SK-N-SH (cell line): ENCODE results near the gene GLA. TPM values are rescaled to one million over a fixed set of nuclear protein-coding genes. Genes with fewer than 3 reads are reported as not detected.

Source experiments
- CTCF ChIA-PET: fragments of 300-600, 350-600 bp; formaldehyde crosslinking; extraction: SDS; loops from one replicate; lab custom pipeline; 2021; lab: Yijun Ruan, JAX
- POLR2A ChIA-PET: fragments of 350-600 bp; sonication (Branson Sonifier 250); formaldehyde crosslinking; extraction: SDS; loops from one replicate; lab custom pipeline; 2020; ENCODE audit warnings: antibody characterized with exemption, inconsistent platforms; lab: Yijun Ruan, JAX
- DNase-seq: peaks from one replicate; pipeline ENCODE4 v3.0.0; 2012
- H2AFZ ChIP-seq: fragments of 200-600 bp; sonication (generic); 2 replicates; pipeline ENCODE4 v1.8.1; 2016; ENCODE audit warnings: antibody characterized with exemption, mild to moderate bottlenecking, low read depth
- H3F3A ChIP-seq: fragments of 200-600 bp; sonication (generic); replicated peaks from 2 replicates; pipeline ENCODE3; 2016; ENCODE audit warnings: antibody characterized with exemption, mild to moderate bottlenecking; ENCODE audit not compliant: insufficient read depth
- H3K27ac ChIP-seq, 2 experiments: fragments of 200-500 bp in 1 of 2; fragments of 200-600 bp in 1 of 2; sonication (Bioruptor generic) in 1 of 2; sonication (generic), shearing (Covaris generic) in 1 of 2; 2 replicates each; pipeline versions ENCODE4 v1.5.1 to v1.6.1; 2014 to 2016; ENCODE audit warnings: low read depth in 2 of 2, inconsistent platforms in 1 of 2, low read length in 1 of 2, mild to moderate bottlenecking in 1 of 2, mixed read lengths in 1 of 2
- H3K27me3 ChIP-seq: fragments of 200-600 bp; sonication (generic), shearing (Covaris generic); 2 replicates; pipeline ENCODE4 v1.6.1; 2016; ENCODE audit warnings: mixed run types; ENCODE audit not compliant: insufficient read depth
- H3K36me3 ChIP-seq, 2 experiments: fragments of 200-500 bp in 1 of 2; fragments of 200-600 bp in 1 of 2; sonication (Bioruptor generic) in 1 of 2; sonication (generic) in 1 of 2; replicated peaks in 1 of 2; 2 replicates each; pipeline versions ENCODE3 to v1.5.1; 2014 to 2016; ENCODE audit warnings: low read length in 1 of 2, mild to moderate bottlenecking in 1 of 2; ENCODE audit not compliant: insufficient read depth in 2 of 2, control insufficient read depth in 1 of 2
- H3K4me1 ChIP-seq, 2 experiments: fragments of 200-500 bp in 1 of 2; fragments of 200-600 bp in 1 of 2; sonication (Bioruptor generic) in 1 of 2; sonication (generic), shearing (Covaris generic) in 1 of 2; 2 replicates each; pipeline versions ENCODE4 v1.5.1 to v1.6.1; 2014 to 2016; ENCODE audit warnings: low read depth in 1 of 2, low read length in 1 of 2, mixed run types in 1 of 2; ENCODE audit not compliant: insufficient read depth in 2 of 2, control insufficient read depth in 1 of 2
- H3K4me2 ChIP-seq: fragments of 200-600 bp; sonication (generic), shearing (Covaris generic); 2 replicates; pipeline ENCODE4 v1.6.1; 2017; ENCODE audit warnings: mixed run types
- H3K4me3 ChIP-seq, 2 experiments: fragments of 200-500 bp in 1 of 2; fragments of 200-600 bp in 1 of 2; sonication (Bioruptor generic) in 1 of 2; sonication (generic), shearing (Covaris generic) in 1 of 2; 2 replicates each; pipeline versions ENCODE4 v1.5.1 to v1.8.1; 2014 to 2016; ENCODE audit warnings: low read depth in 2 of 2, inconsistent platforms in 1 of 2, low read length in 1 of 2, mild to moderate bottlenecking in 1 of 2, mixed read lengths in 1 of 2, moderate library complexity in 1 of 2
- H3K79me2 ChIP-seq: fragments of 200-600 bp; sonication (generic); 2 replicates; pipeline ENCODE4 v1.8.1; 2017; ENCODE audit warnings: mild to moderate bottlenecking; ENCODE audit not compliant: insufficient read depth
- H3K9ac ChIP-seq: fragments of 200-600 bp; sonication (generic); 2 replicates; pipeline ENCODE4 v1.6.1; 2017; ENCODE audit warnings: mixed run types
- H3K9me2 ChIP-seq: fragments of 200-600 bp; sonication (generic); 2 replicates; pipeline ENCODE4 v1.6.1; 2017; ENCODE audit warnings: mixed run types
- H3K9me3 ChIP-seq: fragments of 200-600 bp; sonication (generic); 2 replicates; pipeline ENCODE4 v1.6.1; 2017; ENCODE audit warnings: mixed run types, mild to moderate bottlenecking, moderate library complexity
- H4K20me1 ChIP-seq: fragments of 200-600 bp; sonication (generic); 2 replicates; pipeline ENCODE4 v1.6.1; 2017; ENCODE audit warnings: mild to moderate bottlenecking, mixed run types; ENCODE audit not compliant: insufficient read depth
- CHD2 ChIP-seq: fragments of 150-350 bp; IDR thresholded peaks from 2 replicates; pipeline ENCODE4 v1.6.1; 2018; ENCODE audit warnings: low read length; ENCODE audit not compliant: partially characterized antibody
- EP300 ChIP-seq, 2 experiments: IDR thresholded peaks; 2 replicates each; pipeline versions ENCODE4 v1.4.0 to v1.6.1; 2012; ENCODE audit warnings: borderline replicate concordance in 1 of 2, low read depth in 1 of 2, low read length in 1 of 2
- EZH2phosphoT487 ChIP-seq: fragments of 200-600 bp; sonication (generic); IDR thresholded peaks from 2 replicates; pipeline ENCODE4 v1.6.1; 2017; ENCODE audit warnings: low read depth, mixed run types, mild to moderate bottlenecking, antibody characterized with exemption, moderate library complexity, borderline replicate concordance
- FOSL2 ChIP-seq: IDR thresholded peaks from 2 replicates; pipeline ENCODE4 v1.4.0; 2012; ENCODE audit warnings: low read depth, mild to moderate bottlenecking, moderate library complexity, borderline replicate concordance
- FOXJ3 ChIP-seq: sonication (generic); formaldehyde crosslinking; IDR thresholded peaks from 2 replicates; pipeline ENCODE4 v1.5.1; 2020; ENCODE audit warnings: mild to moderate bottlenecking, missing genetic modification reagents
- FOXM1 ChIP-seq: IDR thresholded peaks from 2 replicates; pipeline ENCODE4 v1.4.0; 2012; ENCODE audit warnings: low read depth, mild to moderate bottlenecking
- GABPA ChIP-seq: IDR thresholded peaks from 2 replicates; pipeline ENCODE4 v1.4.0; 2012; ENCODE audit warnings: low read depth, mild to moderate bottlenecking
- JUND ChIP-seq: IDR thresholded peaks from 2 replicates; pipeline ENCODE4 v1.4.0; 2012
- NFIC ChIP-seq: IDR thresholded peaks from 2 replicates; pipeline ENCODE4 v1.4.0; 2012; ENCODE audit warnings: borderline replicate concordance
- SMC3 ChIP-seq: IDR thresholded peaks from 2 replicates; pipeline ENCODE4 v1.6.1; 2012; ENCODE audit warnings: low read depth, low read length, improper control_type of control experiment
- TCF12 ChIP-seq: IDR thresholded peaks from 2 replicates; pipeline ENCODE4 v1.4.0; 2012
- TEAD4 ChIP-seq: IDR thresholded peaks from 2 replicates; pipeline ENCODE4 v1.4.0; 2012; ENCODE audit warnings: mild to moderate bottlenecking, borderline replicate concordance; ENCODE audit not compliant: insufficient read depth
- ZBTB33 ChIP-seq: IDR thresholded peaks from 2 replicates; pipeline ENCODE4 v1.4.0; 2012; ENCODE audit warnings: low read depth, borderline replicate concordance
- WGBS: methylation state at CpG from one replicate; pipeline ENCODE4 v1.1.6; 2017; ENCODE audit warnings: low lambda C conversion rate; 5-methylcytosine and 5-hydroxymethylcytosine counted together
- polyA plus RNA-seq, 3 experiments: library from polyadenylated mRNA; depleted of rRNA; stranded (reverse); fragments of >200 nt; gene quantifications; 2 replicates each; pipeline ENCODE4 v1.2.3, GENCODE V29; 2012
- TF ChIP-seq, protein P1 (sequence below): IDR thresholded peaks from 2 replicates; pipeline ENCODE4 v1.4.0; 2012; ENCODE audit warnings: low read depth
- TF ChIP-seq, protein P2 (sequence below): IDR thresholded peaks from 2 replicates; pipeline ENCODE4 v1.6.1; 2012; ENCODE audit warnings: mild to moderate bottlenecking, low read depth, low read length, moderate library complexity
- TF ChIP-seq, protein P3 (sequence below): fragments of 150-350 bp; IDR thresholded peaks from 2 replicates; pipeline ENCODE4 v1.6.1; 2016; ENCODE audit warnings: mild to moderate bottlenecking, low read depth, low read length

The GLA gene
- polyA plus RNA-seq, 1 of the 3 experiments (the other 2 are of a cell fraction): 20.4 TPM

GRCh38 chrX:101383679-101384205 is 24.0 kb downstream of the GLA start:
- Histone ChIP-seq H3K27me3 (peaks cover 9% of the 10 kb centered on the region; the same call in 1 of the 2 replicates), H3K79me2 (no peaks in the 10 kb centered on the region), H3K4me3 (no peak overlapping the region), H4K20me1 (no peaks in the 10 kb centered on the region), H3F3A (no peaks in the 10 kb centered on the region), H3K27ac (no peak overlapping the region), H3K36me3 (no peaks in the 10 kb centered on the region), H3K9ac (no peak overlapping the region), H2AFZ (0 out of 2 replicates have a peak overlapping the region, but pooled peaks have one; percentile 2), H3K4me2 (no peak overlapping the region), H3K9me2 (no peaks in the 10 kb centered on the region), H3K9me3 (no peaks in the 10 kb centered on the region), H3K4me1 (no peaks in the 10 kb centered on the region; a peak in 1 of 4 replicates)
- ChIA-PET CTCF (no interaction called here), POLR2A (no interaction called here)
- DNase-seq: no peak
- WGBS: 41% methylated on average over 4 of the region's 4 CpGs
- TF ChIP-seq ZBTB33 (no peak), NFIC (no peak), FOSL2 (no peak), EP300 (IDR thresholded peaks at IDR 0.05; ENCODE audit: borderline replicate concordance in 1 of 2, low read depth in 1 of 2, low read length in 1 of 2) (no peak), TEAD4 (no peak), TCF12 (no peak), GABPA (no peak), FOXM1 (no peak), FOXJ3 (CRISPR knock-in tag) (no peak), EZH2phosphoT487 (no peak), JUND (no peak), SMC3 (no peak), CHD2 (no peak)
- TF ChIP-seq, protein P1, sequence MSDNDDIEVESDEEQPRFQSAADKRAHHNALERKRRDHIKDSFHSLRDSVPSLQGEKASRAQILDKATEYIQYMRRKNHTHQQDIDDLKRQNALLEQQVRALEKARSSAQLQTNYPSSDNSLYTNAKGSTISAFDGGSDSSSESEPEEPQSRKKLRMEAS: no peak
- TF ChIP-seq, protein P2, sequence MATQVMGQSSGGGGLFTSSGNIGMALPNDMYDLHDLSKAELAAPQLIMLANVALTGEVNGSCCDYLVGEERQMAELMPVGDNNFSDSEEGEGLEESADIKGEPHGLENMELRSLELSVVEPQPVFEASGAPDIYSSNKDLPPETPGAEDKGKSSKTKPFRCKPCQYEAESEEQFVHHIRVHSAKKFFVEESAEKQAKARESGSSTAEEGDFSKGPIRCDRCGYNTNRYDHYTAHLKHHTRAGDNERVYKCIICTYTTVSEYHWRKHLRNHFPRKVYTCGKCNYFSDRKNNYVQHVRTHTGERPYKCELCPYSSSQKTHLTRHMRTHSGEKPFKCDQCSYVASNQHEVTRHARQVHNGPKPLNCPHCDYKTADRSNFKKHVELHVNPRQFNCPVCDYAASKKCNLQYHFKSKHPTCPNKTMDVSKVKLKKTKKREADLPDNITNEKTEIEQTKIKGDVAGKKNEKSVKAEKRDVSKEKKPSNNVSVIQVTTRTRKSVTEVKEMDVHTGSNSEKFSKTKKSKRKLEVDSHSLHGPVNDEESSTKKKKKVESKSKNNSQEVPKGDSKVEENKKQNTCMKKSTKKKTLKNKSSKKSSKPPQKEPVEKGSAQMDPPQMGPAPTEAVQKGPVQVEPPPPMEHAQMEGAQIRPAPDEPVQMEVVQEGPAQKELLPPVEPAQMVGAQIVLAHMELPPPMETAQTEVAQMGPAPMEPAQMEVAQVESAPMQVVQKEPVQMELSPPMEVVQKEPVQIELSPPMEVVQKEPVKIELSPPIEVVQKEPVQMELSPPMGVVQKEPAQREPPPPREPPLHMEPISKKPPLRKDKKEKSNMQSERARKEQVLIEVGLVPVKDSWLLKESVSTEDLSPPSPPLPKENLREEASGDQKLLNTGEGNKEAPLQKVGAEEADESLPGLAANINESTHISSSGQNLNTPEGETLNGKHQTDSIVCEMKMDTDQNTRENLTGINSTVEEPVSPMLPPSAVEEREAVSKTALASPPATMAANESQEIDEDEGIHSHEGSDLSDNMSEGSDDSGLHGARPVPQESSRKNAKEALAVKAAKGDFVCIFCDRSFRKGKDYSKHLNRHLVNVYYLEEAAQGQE: no peak
- TF ChIP-seq, protein P3, sequence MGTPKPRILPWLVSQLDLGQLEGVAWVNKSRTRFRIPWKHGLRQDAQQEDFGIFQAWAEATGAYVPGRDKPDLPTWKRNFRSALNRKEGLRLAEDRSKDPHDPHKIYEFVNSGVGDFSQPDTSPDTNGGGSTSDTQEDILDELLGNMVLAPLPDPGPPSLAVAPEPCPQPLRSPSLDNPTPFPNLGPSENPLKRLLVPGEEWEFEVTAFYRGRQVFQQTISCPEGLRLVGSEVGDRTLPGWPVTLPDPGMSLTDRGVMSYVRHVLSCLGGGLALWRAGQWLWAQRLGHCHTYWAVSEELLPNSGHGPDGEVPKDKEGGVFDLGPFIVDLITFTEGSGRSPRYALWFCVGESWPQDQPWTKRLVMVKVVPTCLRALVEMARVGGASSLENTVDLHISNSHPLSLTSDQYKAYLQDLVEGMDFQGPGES: no peak
